HFFc6 (cell line): ENCODE results near the gene SPDEF. TPM values are rescaled to one million over a fixed set of nuclear protein-coding genes. Genes with fewer than 3 reads are reported as not detected.

Experiments
- DNase-seq: peaks from one replicate; pipeline ENCODE4 v3.0.0-alpha.2; 2018
- H3K27ac Mint-ChIP-seq: 2 replicates; pipeline ENCODE4 v1.8.0; 2020; ENCODE audit warnings: mild to moderate bottlenecking, mixed read lengths
- H3K27me3 Mint-ChIP-seq: 2 replicates; pipeline ENCODE4 v1.8.0; 2021; ENCODE audit warnings: mild to moderate bottlenecking, moderate library complexity, mixed read lengths; ENCODE audit not compliant: insufficient read depth
- H3K36me3 Mint-ChIP-seq: 2 replicates; pipeline ENCODE4 v1.8.0; 2021; ENCODE audit warnings: low read depth, mixed read lengths
- H3K4me1 Mint-ChIP-seq: 2 replicates; pipeline ENCODE4 v1.8.0; 2020; ENCODE audit warnings: low read depth, mixed read lengths
- H3K4me3 Mint-ChIP-seq: 2 replicates; pipeline ENCODE4 v1.8.0; 2020; ENCODE audit warnings: mild to moderate bottlenecking, moderate library complexity, mixed read lengths
- H3K9me3 Mint-ChIP-seq: 2 replicates; pipeline ENCODE4 v1.8.0; 2020; ENCODE audit warnings: mild to moderate bottlenecking, mixed read lengths
- total RNA-seq, 6 experiments: library from RNA; stranded (reverse); fragmentation: NEBNext Ultra II Directional; extraction: Animal tissue kit (Norgen Biotek cat#: 25700); gene quantifications; 2 replicates in 1 of 6; 3 replicates in 5 of 6; pipeline ENCODE4 v1.2.3, GENCODE V29; 2021
- TF ChIP-seq, protein P1 (sequence below): fragments of 200-600 bp; sonication (generic); IDR thresholded peaks from 2 replicates; pipeline ENCODE4 v1.5.0; 2021; ENCODE audit warnings: antibody characterized with exemption, mild to moderate bottlenecking

Gene SPDEF
- total RNA-seq, 6 experiments from 2014 or later, result not detected

DNA sequence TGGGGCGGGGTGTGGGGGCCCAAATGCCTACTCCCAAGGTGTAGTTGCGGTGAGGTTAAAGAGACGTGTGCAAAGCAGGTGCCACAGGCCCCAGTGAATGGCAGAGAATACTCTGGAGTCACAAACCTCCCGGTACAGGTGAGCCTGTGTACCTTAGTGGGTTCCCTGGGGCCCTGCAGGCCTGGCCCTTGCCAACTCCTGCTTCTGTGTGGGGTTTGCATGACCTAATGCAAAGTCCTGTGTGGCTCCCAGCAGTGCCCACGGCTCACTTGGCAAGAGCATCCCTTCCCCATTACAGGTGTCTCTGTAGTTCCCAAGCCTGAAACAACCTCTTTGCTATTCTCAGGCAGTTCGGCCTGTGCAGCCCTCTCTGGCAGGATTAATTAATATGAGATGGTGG is 17.5 kb downstream of the SPDEF start:
- Mint-ChIP-seq H3K4me1 (peaks cover 7% of the 10 kb centered on the region), H3K27me3 (peaks cover 2% of the 10 kb centered on the region; the same call in 1 of the 2 replicates), H3K27ac (no peak overlapping the region), H3K36me3 (no peaks in the 10 kb centered on the region), H3K4me3 (no peak overlapping the region), H3K9me3 (no peaks in the 10 kb centered on the region)
- DNase-seq, result no peak
- TF ChIP-seq, protein P1, sequence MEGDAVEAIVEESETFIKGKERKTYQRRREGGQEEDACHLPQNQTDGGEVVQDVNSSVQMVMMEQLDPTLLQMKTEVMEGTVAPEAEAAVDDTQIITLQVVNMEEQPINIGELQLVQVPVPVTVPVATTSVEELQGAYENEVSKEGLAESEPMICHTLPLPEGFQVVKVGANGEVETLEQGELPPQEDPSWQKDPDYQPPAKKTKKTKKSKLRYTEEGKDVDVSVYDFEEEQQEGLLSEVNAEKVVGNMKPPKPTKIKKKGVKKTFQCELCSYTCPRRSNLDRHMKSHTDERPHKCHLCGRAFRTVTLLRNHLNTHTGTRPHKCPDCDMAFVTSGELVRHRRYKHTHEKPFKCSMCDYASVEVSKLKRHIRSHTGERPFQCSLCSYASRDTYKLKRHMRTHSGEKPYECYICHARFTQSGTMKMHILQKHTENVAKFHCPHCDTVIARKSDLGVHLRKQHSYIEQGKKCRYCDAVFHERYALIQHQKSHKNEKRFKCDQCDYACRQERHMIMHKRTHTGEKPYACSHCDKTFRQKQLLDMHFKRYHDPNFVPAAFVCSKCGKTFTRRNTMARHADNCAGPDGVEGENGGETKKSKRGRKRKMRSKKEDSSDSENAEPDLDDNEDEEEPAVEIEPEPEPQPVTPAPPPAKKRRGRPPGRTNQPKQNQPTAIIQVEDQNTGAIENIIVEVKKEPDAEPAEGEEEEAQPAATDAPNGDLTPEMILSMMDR, result no peak

GRCh38 chr6:34537922-34538550 is 18.1 kb downstream of the SPDEF start:
- Mint-ChIP-seq H3K36me3 (no peaks in the 10 kb centered on the region), H3K4me1 (peaks cover 2% of the 10 kb centered on the region)

DNA sequence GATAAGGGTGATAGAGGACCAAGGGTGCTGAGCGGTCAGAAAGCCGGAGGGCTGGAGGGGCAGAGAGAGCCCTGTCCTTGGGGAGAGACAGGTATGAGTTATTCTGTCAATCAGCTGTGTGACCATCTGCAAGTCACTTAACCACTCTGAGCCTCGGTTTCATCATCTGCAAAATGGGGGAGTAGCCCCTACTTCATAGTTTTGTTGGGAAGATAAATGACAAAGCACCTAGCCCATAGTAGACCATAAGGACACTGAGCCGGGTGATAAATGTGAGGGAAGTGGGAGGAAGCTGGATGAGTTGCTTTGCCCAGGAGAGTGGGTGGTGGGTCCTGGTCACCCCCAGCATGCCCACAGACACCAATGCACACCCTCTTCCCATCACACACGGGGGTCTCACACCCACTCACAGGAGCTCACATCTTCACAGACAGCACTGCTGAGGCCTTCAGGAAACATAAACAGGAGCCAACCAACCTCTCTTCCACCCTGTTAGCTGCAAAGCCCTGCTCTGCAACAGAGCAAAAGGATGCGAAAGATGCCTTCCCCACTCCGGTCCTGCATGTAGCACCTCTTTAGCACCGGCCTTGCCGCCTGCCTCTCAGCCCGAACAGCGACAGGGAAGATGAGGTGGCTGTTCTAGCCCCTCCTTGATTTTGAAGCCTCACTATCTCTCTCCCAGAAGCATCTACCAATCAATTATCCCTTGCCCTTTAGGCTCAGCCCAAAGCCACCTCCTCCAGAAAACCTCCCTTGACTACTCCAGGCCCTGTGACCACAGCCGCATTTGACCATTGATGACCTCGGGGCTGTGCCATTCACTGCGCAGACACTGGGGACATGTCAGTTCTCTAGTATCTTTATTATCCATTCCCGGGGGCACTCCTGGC is 18.9 kb downstream of the SPDEF start:
- no peak for DNase-seq
- no peaks in the 10 kb centered on the region for H3K36me3 Mint-ChIP-seq
- peaks cover 2% of the 10 kb centered on the region for H3K27me3 Mint-ChIP-seq
- no peaks in the 10 kb centered on the region for H3K4me1 Mint-ChIP-seq
- TF ChIP-seq, protein P1, result no peak
- H3K27ac Mint-ChIP-seq, result no peak overlapping the region
- H3K9me3 Mint-ChIP-seq, result no peaks in the 10 kb centered on the region
- H3K4me3 Mint-ChIP-seq, result no peak overlapping the region

More at GRCh38 chr6:34537922-34538550, 18.1 kb downstream of the SPDEF start:
- Mint-ChIP-seq H3K9me3 (no peaks in the 10 kb centered on the region), H3K27ac (no peak overlapping the region), H3K27me3 (peaks cover 2% of the 10 kb centered on the region; the same call in 1 of the 2 replicates), H3K4me3 (no peak overlapping the region)
- TF ChIP-seq, protein P1, result no peak
- DNase-seq, result no peak

DNA sequence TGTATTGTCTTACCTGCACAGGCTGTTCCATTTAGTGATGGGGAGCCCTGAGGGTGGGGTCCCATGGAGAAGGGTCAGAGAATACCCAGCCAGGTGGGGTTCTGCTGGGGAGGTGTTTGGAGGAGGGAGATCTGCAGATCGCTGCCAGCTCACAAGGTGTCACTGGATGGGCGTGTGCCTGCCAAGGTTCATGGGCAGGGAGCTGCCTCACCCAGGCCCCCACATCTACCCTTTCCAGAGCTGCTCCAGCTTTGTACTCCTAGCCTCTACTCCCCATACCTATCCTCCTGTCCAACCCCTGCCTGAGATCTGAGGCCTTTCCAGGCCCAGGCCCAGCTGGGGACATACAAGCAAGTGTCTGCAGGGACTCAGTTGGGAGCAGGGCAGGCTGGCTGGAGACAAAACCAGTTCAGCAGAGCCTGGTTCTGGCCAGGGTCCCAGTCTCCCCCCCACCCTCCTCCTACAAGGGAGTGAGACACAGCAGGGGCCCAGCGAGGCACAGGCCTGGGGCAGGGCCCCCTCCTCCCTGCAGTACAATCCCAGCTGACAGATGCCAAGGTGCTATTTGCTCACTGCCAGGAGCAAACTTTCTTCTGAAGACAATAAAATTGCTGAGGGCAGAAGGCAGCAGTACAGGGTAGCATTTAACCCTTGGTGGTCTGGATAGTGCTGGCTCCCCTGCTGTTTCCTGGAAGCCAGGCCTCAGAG is 19.7 kb downstream of the SPDEF start:
- no peak overlapping the region for H3K27ac Mint-ChIP-seq
- DNase-seq, result no peak
- H3K9me3 Mint-ChIP-seq, result no peaks in the 10 kb centered on the region
- no peaks in the 10 kb centered on the region for H3K4me1 Mint-ChIP-seq
- TF ChIP-seq, protein P1, result no peak
- H3K27me3 Mint-ChIP-seq, result no peaks in the 10 kb centered on the region; the same call in none of the 2 replicates
- H3K36me3 Mint-ChIP-seq, result no peaks in the 10 kb centered on the region
- H3K4me3 Mint-ChIP-seq, result no peak overlapping the region

GRCh38 chr6:34535646-34536045 is 20.5 kb downstream of the SPDEF start:
- H3K27me3 Mint-ChIP-seq, result no peaks in the 10 kb centered on the region; the same call in none of the 2 replicates
- no peaks in the 10 kb centered on the region for H3K4me1 Mint-ChIP-seq
- no peaks in the 10 kb centered on the region for H3K36me3 Mint-ChIP-seq
- TF ChIP-seq, protein P1, result no peak
- H3K27ac Mint-ChIP-seq, result no peak overlapping the region
- H3K4me3 Mint-ChIP-seq, result no peak overlapping the region
- no peak for DNase-seq
- no peaks in the 10 kb centered on the region for H3K9me3 Mint-ChIP-seq
